Uterus (tissue), 4 donors: ENCODE results near the gene ZDBF2. TPM values are rescaled to one million over a fixed set of nuclear protein-coding genes. Genes with fewer than 3 reads are reported as not detected.
A peak's percentile ranks its signal among the peaks of the same experiment; 100 is the strongest.

Source experiments
- DNase-seq, 2 donors: peaks; one replicate each; pipeline ENCODE4 v3.0.0-alpha.2; 2019 to 2020
- H3K27ac ChIP-seq, 2 donors: fragments of 200-600 bp; sonication (generic); 1 replicate in 1 of 2; 2 replicates in 1 of 2; pipeline ENCODE4 v1.5.1; 2016 to 2018
- H3K27me3 ChIP-seq, 2 donors: fragments of 200-600 bp; sonication (generic); one replicate each; pipeline ENCODE4 v1.5.1; 2018 to 2019; ENCODE audit warnings: control low read depth in 1 of 2
- H3K36me3 ChIP-seq, 2 donors: fragments of 200-600 bp; sonication (generic); one replicate each; pipeline ENCODE4 v1.5.1; 2019; ENCODE audit warnings: control low read depth in 1 of 2
- H3K4me1 ChIP-seq, 2 donors: fragments of 200-600 bp; sonication (generic); one replicate each; pipeline ENCODE4 v1.5.1; 2018 to 2019; ENCODE audit warnings: control low read depth in 1 of 2
- H3K4me3 ChIP-seq, 2 donors: fragments of 200-600 bp; sonication (generic); 1 replicate in 1 of 2; 2 replicates in 1 of 2; pipeline ENCODE4 v1.5.1; 2018 to 2019; ENCODE audit warnings: mild to moderate bottlenecking in 1 of 2
- H3K9me3 ChIP-seq, 2 donors: fragments of 200-600 bp; sonication (generic); one replicate each; pipeline ENCODE4 v1.5.1; 2019; ENCODE audit warnings: control low read depth in 1 of 2
- CTCF ChIP-seq, 4 experiments: fragments of 200-600 bp in 2 of 4; fragments of 450-650 bp in 2 of 4; sonication (generic) in 2 of 4; IDR thresholded peaks; one replicate each; pipeline ENCODE4 v1.5.1; 2016 to 2019; ENCODE audit warnings: antibody characterized with exemption in 4 of 4, mild to moderate bottlenecking in 2 of 4, moderate library complexity in 1 of 4
- POLR2A ChIP-seq, 2 donors: fragments of 450-650 bp; IDR thresholded peaks; one replicate each; pipeline ENCODE4 v1.6.1; 2016; ENCODE audit warnings: antibody characterized with exemption in 2 of 2, mild to moderate bottlenecking in 1 of 2, moderate library complexity in 1 of 2
- intact Hi-C: fragments of 100-400 bp; cut with DNase I; formaldehyde crosslinking; loops from one replicate; pipeline ENCODE4 v1.15.1; 2023; ENCODE audit warnings: low total_unique reads
- total RNA-seq, 4 donors: library from RNA; depleted of rRNA in 3 of 4; stranded (reverse); fragments of >200 nt in 3 of 4; gene quantifications; one replicate each; pipeline versions ENCODE4 v1.1.0 to v1.2.4, GENCODE V29; 2014 to 2023
- donor health status: DM: yes; HTN: yes; CAD: no.

The ZDBF2 gene
- total RNA-seq, 4 donors from 2014 or later, result 9.7 to 33.7 (median 22.6) TPM

GRCh38 chr2:206260188-206261012 lies 14.1 kb upstream of the ZDBF2 start:
- no peaks in the 10 kb centered on the region for H3K36me3 ChIP-seq
- intact Hi-C loops, result no loop called here
- DNase-seq, result no peak
- no peaks in the 10 kb centered on the region for H3K9me3 ChIP-seq
- TF ChIP-seq POLR2A (IDR thresholded peaks at IDR 0.05) (no peak), CTCF (IDR thresholded peaks at IDR 0.05) (peak in 2 of 4 experiments; percentile 14 to 24)
- H3K4me1 ChIP-seq, result no peaks in the 10 kb centered on the region
- H3K27ac ChIP-seq, result no peak overlapping the region
- H3K27me3 ChIP-seq, result peaks cover 0 to 17% of the 10 kb centered on the region in 2 donors
- no peak overlapping the region for H3K4me3 ChIP-seq

GRCh38 chr2:206263959-206264603 lies 10.4 kb upstream of the ZDBF2 start:
- H3K4me1 ChIP-seq, result no peaks in the 10 kb centered on the region
- TF ChIP-seq POLR2A (IDR thresholded peaks at IDR 0.05) (no peak), CTCF (IDR thresholded peaks at IDR 0.05) (no peak)
- no peak overlapping the region for H3K4me3 ChIP-seq
- H3K27ac ChIP-seq, result no peak overlapping the region
- no peaks in the 10 kb centered on the region for H3K9me3 ChIP-seq
- peaks cover 0 to 14% of the 10 kb centered on the region in 2 donors for H3K27me3 ChIP-seq
- no peaks in the 10 kb centered on the region for H3K36me3 ChIP-seq
- DNase-seq, result no peak
- intact Hi-C loops, result no loop called here

GRCh38 chr2:206266130-206267125 lies 8.0 kb upstream of the ZDBF2 start:
- Histone ChIP-seq H3K9me3 (no peaks in the 10 kb centered on the region), H3K4me3 (no peak overlapping the region), H3K36me3 (no peaks in the 10 kb centered on the region), H3K27me3 (peaks cover 0 to 14% of the 10 kb centered on the region in 2 donors), H3K27ac (no peak overlapping the region), H3K4me1 (no peaks in the 10 kb centered on the region)
- TF ChIP-seq POLR2A (IDR thresholded peaks at IDR 0.05) (no peak), CTCF (IDR thresholded peaks at IDR 0.05) (no peak)
- DNase-seq, result no peak
- intact Hi-C loops, result no loop called here

- no peak for TF ChIP-seq CTCF (IDR thresholded peaks at IDR 0.05)
- no peak for TF ChIP-seq POLR2A (IDR thresholded peaks at IDR 0.05)
- no peak overlapping the region for H3K4me3 ChIP-seq
- DNase-seq, result no peak
- H3K27ac ChIP-seq, result no peak overlapping the region
- H3K36me3 ChIP-seq, result no peaks in the 10 kb centered on the region
- H3K27me3 ChIP-seq, result peaks cover 0 to 17% of the 10 kb centered on the region in 2 donors
- H3K9me3 ChIP-seq, result no peaks in the 10 kb centered on the region
- intact Hi-C loops, result no loop called here
- no peaks in the 10 kb centered on the region for H3K4me1 ChIP-seq
Observed at GRCh38 chr2:206267567-206267966, 6.9 kb upstream of the ZDBF2 start.
